ENCODE data around the gene TRMT11.

The TRMT11 gene

DNA sequence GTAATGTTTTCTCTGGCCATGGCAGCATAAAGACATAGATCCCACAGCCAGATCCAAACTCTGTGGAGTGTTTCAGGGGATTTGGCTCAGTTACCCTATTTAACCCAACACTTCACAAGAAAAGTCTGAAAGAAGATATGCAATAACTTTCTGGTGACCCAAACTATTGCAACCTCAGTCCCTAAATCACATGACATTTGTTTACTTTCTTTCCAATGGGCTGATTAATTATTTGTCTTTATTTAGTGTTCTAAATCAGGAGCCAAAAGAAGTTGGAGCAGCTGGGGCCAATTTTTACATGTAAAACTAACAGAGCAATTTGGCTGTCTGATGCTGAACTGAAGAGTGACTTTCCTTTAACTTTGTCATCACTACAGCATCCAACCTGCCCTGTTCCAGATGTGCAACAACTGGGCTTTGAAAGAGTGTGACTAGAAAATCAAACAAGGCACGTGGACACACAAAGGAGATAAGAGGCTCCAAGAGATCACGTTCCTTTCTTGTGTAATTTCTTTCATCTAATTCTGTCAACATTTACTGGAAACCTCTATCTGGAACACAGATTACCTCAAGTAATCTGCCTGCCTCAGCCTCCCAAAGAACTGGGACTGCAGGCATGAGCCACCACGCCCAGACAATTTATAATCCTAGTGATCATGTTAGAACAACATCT lies 90.8 kb downstream of the TRMT11 start:
- no peak for DNase-seq (ENCODE audit: low read depth in 2 of 2)

DNA sequence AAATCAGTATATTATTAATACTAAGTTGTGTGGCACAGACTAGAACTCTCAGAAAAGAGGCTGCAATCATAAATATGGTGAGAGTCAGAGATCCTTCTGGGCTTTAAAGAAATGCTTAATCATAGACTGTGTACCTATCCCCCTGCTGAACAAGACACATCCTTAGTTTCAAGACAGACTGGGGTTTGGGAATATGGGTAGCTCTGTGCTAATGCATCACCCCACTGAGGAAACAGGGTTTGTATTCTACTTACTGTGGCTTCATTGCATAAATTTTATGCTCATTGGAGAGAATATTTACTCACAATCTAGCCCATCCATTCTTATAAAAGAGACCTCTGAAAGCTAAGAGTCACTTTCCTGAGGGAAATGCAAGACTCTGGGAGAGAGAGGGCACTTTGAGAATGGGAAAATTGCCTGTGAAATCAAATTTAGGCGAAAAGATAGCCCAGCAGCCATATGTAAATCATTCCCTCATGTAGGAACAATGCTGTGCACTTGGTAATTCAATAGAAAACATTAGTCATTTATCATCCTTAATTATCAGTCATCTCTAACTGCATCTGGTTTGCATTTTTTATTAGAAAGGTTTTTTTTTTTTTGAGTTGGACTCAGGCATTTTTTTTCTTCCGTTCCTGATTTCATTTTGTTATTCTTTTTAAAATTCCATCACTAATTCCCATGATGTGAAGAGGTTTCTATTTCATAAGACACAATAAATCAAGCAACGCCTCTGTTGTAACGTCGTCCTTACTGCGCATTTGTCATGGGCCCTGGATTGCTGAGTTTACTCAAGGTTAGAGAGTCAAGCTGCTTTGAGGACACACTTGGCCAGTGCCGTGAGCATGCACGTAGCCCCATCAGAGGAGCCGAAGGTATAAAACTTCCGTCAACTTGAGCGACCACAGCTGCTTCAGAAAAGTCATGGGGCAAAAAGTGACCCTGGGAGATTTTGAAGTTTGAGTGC lies 91.8 kb downstream of the TRMT11 start:
- DNase-seq (ENCODE audit: low read depth in 2 of 2): no peak

DNA sequence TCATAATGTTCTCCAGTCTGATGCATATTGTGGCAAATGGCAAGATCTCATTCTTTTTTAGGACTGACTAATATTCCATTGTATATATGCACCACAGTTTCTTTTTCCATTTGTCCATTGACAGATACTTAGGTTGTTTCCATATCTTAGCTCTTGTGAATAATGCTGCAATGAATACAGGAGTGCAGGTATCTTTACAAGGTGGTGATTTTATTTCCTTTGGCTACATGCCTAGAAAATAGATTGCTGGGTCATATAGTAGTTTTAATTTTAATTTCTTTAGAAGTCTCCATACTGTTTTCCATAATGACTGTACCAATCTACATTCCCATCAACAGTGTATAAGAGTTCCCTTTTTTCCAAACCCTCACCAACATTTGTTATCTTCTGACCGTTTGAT lies 97.5 kb downstream of the TRMT11 start:
- DNase-seq (ENCODE audit: low read depth in 2 of 2): no peak

DNA sequence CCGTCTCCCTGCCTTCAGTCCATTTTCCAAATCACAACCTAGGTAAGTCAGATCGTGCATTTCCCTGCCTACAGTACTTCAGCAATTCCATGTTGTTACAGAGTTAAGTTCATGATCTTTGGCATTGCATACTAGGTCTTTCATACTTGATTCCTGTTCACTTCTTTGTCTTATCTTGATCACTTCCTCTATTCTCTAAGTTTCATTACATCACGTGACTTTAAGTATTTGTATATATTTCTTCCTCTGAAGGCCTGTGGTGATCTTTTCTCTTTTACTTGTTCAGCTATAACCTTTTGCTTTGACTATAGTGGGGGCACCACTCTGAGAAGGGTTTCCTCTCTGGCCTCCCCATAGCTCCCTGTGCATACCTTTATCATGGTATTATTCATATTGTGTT lies 100.2 kb downstream of the TRMT11 start:
- no peak for DNase-seq (ENCODE audit: low read depth in 2 of 2)

All from stimulated activated CD4-positive, alpha-beta T cell treated with anti-CD3 and anti-CD28 coated beads, Interleukin-15, amount 100 ng/mL, for 48 hours (primary cell).